Measurements from ENCODE around the gene GRIK3. TPM values are rescaled to one million over a fixed set of nuclear protein-coding genes. Genes with fewer than 3 reads are reported as not detected.

GRIK3 gene
- total and polyA plus RNA-seq, 2 experiments from 2014 or later: 0.09 TPM; not detected in 1

DNA sequence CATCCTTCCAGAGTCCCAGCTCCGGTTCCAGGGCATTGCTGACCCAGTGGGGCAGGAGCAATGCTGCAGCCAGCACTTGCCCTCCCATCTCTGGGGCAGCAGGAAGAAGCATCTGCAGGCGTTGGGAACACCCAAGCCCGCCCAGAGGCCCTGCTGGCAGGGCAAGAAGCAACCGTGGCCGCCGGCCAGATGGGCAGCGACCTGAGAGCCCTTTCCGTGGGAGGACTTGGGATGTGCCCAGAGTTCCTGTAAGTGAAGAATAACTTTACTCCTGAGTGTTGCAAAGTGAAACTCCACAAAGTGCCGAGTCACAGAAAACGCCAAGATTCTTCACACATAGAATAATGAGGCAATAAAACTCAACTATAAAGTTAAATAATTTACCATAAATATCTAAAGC, 46.0 kb downstream of the GRIK3 start:
- Histone ChIP-seq H3K4me3 (no peak overlapping the region), H3K27ac (no peak overlapping the region), H3K27me3 (no peaks in the 10 kb centered on the region), H3K9me3 (ENCODE audit: low read depth) (no peaks in the 10 kb centered on the region), H3K36me3 (no peaks in the 10 kb centered on the region), H3K4me1 (ENCODE audit: low read depth) (no peaks in the 10 kb centered on the region)
- no peak for DNase-seq (ENCODE audit: low read depth in 1 of 2, low spot score in 1 of 2)
- TF ChIP-seq, protein P1, sequence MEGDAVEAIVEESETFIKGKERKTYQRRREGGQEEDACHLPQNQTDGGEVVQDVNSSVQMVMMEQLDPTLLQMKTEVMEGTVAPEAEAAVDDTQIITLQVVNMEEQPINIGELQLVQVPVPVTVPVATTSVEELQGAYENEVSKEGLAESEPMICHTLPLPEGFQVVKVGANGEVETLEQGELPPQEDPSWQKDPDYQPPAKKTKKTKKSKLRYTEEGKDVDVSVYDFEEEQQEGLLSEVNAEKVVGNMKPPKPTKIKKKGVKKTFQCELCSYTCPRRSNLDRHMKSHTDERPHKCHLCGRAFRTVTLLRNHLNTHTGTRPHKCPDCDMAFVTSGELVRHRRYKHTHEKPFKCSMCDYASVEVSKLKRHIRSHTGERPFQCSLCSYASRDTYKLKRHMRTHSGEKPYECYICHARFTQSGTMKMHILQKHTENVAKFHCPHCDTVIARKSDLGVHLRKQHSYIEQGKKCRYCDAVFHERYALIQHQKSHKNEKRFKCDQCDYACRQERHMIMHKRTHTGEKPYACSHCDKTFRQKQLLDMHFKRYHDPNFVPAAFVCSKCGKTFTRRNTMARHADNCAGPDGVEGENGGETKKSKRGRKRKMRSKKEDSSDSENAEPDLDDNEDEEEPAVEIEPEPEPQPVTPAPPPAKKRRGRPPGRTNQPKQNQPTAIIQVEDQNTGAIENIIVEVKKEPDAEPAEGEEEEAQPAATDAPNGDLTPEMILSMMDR (IDR thresholded peaks at IDR 0.05; ENCODE audit: low read depth, low read length): no peak

DNA sequence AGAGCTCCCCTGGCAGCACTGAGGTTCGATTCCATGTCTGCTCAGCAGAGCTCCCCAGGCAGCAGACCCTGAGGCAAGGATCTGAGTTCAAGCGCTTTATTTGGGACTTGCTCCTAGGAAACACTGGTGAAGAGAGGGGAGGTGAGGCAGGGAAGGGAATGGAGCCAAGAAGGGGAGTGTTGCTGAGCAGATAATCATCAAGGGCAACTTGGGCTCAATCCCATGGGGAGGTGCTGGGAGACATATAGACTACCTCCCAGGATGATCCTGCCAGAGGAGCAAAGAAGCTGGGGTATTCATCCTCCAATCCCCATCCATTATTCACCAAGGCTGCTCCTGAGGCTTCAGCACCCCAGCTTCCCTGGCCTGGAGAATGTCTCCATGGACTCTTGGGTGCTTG, 47.0 kb downstream of the GRIK3 start:
- no peaks in the 10 kb centered on the region for H3K4me1 ChIP-seq (ENCODE audit: low read depth)
- DNase-seq (ENCODE audit: low read depth in 1 of 2, low spot score in 1 of 2): no peak
- H3K4me3 ChIP-seq: no peak overlapping the region
- no peak overlapping the region for H3K27ac ChIP-seq
- no peaks in the 10 kb centered on the region for H3K36me3 ChIP-seq
- H3K27me3 ChIP-seq: no peaks in the 10 kb centered on the region
- TF ChIP-seq, protein P1 (IDR thresholded peaks at IDR 0.05; ENCODE audit: low read depth, low read length): no peak
- H3K9me3 ChIP-seq (ENCODE audit: low read depth): no peaks in the 10 kb centered on the region

DNA sequence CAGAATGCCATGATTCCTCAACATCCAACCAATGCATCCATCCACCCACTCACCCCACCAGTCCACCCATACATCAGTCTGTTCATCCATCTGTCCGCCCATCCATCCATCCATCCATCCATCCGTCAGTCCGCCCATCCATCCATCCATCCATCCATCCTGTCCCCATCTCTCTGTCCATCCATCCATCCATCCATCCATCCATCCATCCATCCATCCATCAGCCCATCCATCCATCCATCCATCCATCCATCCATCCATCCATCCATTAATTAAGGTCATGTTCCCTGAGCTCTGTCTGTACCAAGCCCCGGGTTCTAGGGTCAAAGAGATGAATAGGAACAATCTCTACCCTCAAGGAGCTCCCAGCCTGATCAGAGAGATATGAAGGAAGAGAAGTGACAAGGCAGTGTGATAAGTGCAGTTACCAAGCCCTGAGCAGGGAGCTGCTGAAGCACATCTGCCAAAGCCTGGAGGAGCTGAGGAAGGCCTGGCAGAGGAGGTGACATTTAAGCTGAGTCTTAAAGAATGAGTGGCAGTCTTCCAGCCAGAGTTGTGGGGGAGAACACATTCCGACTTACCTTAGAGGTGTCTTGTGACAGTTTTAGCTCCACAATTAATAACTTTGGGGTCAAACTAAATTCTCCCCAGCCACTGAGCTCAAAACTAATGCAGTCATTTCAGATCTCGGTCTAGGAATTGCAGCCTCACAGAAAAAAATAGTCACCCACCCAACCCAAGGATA, 47.9 kb downstream of the GRIK3 start:
- no peak overlapping the region for H3K27ac ChIP-seq

DNA sequence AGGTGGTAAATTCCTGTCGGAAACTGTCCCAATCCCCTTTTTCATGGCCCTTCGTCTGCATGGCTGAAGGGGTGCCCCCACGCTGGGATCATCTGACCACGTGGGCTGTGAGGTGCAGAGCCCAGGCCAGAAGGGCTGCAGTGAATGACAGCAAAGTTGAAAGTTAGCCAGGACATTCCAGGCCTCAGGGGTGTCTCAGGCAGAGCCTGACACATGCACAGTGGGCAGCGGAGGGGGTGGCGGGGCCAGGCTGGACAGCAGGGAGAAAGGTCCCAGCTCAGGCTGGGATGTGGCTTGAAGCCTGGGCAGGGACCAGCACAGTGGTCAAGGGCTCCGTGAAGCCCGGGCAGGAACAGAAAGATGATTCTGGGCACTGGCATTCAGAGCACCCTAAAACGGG, 49.6 kb downstream of the GRIK3 start:
- Histone ChIP-seq H3K9me3 (ENCODE audit: low read depth) (no peaks in the 10 kb centered on the region), H3K36me3 (no peaks in the 10 kb centered on the region), H3K27me3 (no peaks in the 10 kb centered on the region), H3K27ac (no peak overlapping the region), H3K4me1 (ENCODE audit: low read depth) (no peaks in the 10 kb centered on the region), H3K4me3 (no peak overlapping the region)
- TF ChIP-seq, protein P1 (IDR thresholded peaks at IDR 0.05; ENCODE audit: low read depth, low read length): no peak
- no peak for DNase-seq (ENCODE audit: low read depth in 1 of 2, low spot score in 1 of 2)

More for the DNA sequence above, 47.9 kb downstream of the GRIK3 start:
- no peaks in the 10 kb centered on the region for H3K4me1 ChIP-seq (ENCODE audit: low read depth)
- H3K9me3 ChIP-seq (ENCODE audit: low read depth): no peaks in the 10 kb centered on the region
- H3K4me3 ChIP-seq: no peak overlapping the region
- no peaks in the 10 kb centered on the region for H3K36me3 ChIP-seq
- H3K27me3 ChIP-seq: no peaks in the 10 kb centered on the region
- TF ChIP-seq, protein P1 (IDR thresholded peaks at IDR 0.05; ENCODE audit: low read depth, low read length): no peak
- no peak for DNase-seq (ENCODE audit: low read depth in 1 of 2, low spot score in 1 of 2)

DNA sequence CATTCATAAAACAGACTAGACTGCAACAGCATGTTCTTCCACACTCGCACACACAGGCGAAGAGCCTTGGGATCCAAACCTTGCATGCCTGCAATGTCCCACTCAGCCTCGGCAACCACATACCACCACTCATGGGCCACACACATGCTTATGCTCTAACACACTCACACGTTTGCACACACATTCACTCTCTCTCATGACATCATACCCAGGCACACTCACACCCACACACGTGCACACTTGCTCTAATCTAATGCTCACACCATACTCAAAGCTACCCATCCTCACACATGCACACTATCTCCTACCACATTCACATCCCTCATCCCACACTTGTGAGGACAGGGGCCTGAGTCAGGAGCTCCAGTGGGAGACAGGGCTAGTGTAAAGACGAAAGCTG, 50.3 kb downstream of the GRIK3 start:
- Histone ChIP-seq H3K4me3 (no peak overlapping the region), H3K36me3 (no peaks in the 10 kb centered on the region), H3K27ac (no peak overlapping the region), H3K27me3 (no peaks in the 10 kb centered on the region), H3K9me3 (ENCODE audit: low read depth) (no peaks in the 10 kb centered on the region), H3K4me1 (ENCODE audit: low read depth) (no peaks in the 10 kb centered on the region)
- no peak for DNase-seq (ENCODE audit: low read depth in 1 of 2, low spot score in 1 of 2)
- TF ChIP-seq, protein P1 (IDR thresholded peaks at IDR 0.05; ENCODE audit: low read depth, low read length): no peak
